ENCODE data around the gene ERRFI1.

ERRFI1 gene

DNA sequence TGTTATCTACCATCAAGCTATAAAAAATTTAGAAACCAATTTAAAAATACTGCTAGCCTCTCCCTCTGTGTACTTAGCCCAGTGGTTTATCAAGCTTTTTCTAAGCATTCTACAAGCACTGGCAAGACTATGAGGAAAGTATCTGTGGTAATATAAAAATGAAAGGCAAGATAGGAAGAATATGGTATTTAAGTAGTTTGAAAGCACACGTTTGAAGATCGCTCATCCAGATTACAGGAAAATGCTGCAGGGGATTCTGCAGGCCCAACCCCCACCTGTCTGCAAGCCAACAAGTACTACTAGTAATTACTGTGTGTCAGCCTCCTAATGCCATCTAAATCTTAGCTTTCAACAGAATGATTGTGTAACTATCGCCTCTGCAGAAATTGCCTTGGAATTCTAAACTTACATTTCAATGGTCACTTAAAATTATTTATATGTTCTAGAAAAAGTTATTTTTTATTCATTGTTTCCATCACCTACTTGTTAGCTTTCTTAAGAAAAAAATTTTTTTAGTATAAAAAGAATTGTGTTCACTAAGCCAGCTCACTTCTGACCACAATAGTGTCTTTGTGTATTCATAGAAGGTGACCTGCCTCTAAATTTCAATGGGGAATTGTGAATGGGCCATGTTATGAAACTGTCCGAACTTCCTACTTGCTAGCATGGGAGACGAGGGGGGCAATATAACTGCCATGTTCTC, 8.5 kb downstream of the ERRFI1 start:
- no peak for DNase-seq

GRCh38 chr1:8016895-8017241, 9.2 kb downstream of the ERRFI1 start:
- DNase-seq, result no peak

- no peak for DNase-seq
These were observed 9.8 kb downstream of the ERRFI1 start for GRCh38 chr1:8016210-8016894.

- DNase-seq, result no peak
These were observed 10.3 kb downstream of the ERRFI1 start for GRCh38 chr1:8015809-8016165.

DNA sequence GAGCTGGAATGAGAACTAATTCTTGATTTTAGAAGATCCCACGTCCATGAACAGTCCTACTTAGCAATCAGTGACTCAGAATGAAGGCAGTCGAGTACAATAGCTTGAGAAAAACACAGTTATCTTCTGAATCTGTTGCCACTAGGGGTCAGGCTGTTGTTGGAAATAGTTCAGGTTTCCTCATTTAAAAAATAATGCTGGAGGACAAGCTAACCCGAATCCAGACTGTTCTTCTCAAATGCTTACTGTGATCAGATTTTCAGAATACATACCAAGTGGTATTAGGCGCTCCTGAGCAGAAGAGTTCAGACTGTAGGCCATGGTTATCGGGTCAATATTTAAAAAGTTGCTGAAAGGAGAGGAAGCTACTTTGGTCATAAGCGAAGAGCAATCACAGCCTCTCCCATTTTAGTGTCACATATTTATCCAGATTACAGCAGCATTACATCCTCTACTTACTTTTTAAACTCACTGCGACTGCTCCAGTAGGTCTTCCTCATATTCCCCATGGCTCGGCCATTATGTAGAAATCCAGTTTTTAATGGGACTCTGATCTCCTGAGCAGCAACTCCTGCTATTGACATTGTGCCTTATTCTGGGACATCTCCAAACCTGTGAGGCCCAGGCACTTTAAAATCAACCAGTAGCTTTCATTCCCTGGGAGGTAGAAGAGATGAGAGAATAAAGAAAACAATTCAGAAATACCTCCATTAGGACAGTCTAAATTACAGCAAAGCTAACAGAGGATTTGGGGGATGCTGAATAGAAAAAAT, 10.9 kb downstream of the ERRFI1 start:
- peak; percentile 32 for DNase-seq

DNA sequence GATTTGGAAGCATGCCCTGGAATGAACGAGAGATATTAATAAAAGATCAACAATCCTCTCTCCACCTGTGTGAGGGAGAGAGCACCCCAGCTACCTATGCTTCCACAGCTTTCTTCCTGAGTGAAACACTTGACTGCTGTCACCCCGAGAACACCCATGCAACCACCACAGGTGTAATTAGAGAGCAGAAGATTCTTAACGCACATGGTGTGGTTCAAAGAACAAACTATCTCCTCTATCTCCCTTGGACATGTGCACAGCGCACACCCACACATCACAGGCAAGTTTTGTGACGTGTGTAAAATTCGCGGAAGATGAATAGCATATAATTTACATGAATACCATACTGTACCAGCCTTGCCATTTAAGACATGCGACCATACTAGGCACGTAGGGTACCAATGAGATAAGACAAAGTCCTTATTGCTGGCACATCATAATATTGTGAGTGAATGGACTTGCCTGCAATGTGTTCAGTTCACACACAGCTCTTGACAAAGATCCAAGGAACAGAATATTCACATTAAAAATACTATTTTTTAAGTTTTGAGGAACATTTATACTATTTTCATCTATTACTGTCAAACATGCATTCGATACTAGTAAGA, 11.6 kb downstream of the ERRFI1 start:
- no peak for DNase-seq

- no peak for DNase-seq
These were observed 12.3 kb downstream of the ERRFI1 start for GRCh38 chr1:8013800-8014199.

DNA sequence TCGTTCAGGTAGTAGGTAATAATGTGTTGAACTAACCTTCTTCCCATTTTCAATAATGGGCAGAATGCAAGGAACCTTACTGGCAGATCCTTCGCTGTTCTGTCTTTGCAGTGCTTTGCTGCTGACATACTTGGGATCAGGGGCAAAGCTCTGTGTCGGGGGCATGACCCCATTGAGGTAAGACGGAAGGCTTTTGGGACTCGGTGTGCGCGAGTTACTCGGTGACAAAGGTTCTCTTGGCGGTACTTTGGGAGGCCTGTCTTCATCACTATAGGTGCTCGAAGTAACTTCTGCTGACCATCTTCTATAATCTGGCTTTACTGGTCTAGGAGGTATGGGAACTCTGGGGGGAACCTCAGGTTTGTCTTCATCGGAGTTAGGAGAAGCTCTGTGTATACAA, 12.7 kb downstream of the ERRFI1 start:
- DNase-seq, result no peak

DNA sequence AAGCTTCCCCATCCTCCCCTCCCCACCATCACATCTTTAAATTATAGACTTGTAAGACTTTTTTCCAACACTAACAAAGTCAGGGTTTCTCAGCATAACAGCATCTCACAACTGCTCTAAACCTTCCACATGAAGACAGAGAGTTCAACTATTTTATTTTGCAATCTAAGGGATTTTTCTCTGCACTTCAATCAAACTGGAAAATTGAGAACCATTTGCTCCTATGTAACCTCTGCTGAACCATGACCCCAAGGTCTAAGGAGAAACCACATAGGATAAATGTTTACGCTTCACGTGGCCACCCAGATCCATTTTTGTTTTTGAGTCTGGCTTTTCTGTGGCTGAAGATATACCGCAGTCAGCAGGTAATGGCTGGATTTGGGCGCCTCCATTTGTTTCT, 13.2 kb downstream of the ERRFI1 start:
- no peak for DNase-seq

GRCh38 chr1:8011923-8012858, 13.9 kb downstream of the ERRFI1 start:
- DNase-seq, result no peak

GRCh38 chr1:8011016-8011415, 15.1 kb downstream of the ERRFI1 start:
- no peak for DNase-seq

DNA sequence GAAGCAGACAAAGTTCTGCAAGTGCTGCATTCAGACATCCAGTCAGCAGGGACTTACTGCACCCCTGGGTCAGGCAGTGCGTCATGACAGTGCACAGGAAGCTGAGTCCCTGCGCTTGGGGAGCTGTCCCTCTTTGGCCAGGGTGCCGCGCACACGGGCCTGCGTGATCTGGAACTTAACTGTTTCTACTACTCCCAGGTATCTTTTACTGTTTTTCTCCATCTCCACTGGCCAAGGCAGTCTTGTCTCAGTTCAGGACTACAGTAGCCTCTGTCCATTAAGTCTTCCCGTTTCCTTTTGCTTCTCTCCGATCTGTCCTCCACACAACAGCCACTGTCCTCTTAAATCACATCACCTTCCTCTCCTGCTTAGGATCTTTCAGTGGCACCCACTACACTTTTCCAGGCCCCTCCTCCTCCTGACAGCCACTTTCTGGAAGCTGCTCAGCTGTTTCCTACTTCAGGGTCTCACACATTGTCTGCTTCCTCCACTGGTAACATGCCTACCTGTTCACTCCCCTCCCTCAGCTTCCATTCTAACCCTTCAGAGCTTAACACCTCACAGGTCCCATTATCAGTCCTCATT, 15.9 kb downstream of the ERRFI1 start:
- no peak for DNase-seq

DNA sequence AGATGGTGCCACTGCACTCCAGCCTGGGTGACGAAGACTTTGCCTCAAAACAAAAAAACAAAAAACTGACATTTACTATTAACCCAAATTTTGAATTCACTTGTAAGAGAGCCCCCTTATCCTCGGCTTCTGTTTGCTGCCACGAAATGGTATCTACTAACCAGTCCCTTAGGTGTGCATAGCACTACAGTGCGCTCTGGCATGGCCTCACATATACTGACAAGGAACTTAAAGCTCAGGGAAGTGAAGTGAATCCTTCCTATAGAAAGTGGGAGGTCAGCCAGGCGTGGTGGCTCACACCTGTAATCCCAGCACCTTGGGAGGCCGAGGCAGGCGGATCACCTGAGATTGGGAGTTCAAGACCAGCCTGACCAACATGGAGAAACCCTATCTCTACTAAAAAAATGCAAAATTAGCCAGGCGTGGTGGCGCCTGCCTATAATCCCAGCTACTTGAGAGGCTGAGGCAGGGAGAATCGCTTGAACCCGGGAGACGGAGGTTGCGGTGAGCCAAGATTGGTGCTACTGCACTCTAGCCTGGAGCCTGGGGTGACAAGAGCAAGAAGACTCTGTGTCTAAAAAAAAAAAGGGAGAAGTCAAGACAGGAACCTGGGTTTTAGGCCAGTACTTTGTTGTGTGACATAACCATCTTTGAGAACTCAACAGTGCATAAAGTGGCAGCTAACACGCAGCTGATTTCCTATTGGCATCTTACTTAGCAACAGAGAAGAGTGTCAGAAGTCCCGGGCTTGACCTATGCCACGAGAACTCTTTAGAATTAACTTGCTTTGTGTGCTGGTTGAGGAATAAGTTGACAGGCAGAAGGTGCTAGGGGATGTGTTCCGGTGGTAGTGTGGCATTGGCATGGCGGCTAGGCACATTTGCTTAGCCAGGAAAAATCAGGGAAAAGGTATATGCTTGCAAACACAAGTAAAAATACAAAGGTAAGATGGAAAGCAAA, 16.8 kb downstream of the ERRFI1 start:
- DNase-seq, result no peak

DNA sequence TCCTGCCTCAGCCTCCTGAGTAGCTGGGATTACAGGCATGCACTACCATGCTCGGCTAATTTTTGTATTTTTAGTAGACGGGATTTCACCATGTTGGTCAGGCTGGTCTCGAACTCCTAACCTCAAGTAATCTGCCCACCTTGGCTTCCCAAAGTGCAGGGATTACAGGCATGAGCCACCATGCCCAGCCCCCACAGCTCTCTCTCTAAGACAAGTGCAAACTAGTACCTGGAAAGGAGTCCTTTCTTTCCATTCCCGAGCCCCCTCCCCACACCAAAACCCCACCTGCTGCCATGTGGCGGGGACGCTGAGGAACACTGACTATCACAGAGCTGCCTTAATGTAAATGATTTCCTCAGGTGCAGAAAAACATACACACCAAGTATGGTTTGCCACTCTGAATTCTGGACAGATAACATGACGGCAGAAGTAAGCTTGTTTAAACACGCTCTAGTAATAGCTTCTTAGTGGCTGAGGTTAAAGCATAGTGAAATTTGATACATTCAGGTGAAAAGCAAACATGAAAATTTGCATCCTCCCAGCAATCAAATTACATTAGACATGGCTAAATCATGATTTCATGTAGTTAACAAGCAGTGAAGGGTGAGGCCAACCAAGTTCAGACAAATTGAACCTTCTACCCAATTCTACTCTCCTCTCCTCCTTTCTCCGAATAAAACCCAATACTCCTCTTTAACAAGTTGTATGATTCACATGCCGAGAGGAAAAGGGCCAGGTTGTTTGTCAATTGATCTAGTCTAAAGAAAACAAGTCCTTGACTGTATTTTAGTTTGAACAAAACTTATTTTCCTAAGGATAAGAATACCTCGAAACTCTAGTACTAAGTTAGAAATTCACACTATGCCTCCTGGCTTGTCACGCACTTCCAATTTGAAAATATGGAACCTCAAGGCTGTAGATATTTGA, 19.8 kb downstream of the ERRFI1 start:
- DNase-seq, result no peak

DNA sequence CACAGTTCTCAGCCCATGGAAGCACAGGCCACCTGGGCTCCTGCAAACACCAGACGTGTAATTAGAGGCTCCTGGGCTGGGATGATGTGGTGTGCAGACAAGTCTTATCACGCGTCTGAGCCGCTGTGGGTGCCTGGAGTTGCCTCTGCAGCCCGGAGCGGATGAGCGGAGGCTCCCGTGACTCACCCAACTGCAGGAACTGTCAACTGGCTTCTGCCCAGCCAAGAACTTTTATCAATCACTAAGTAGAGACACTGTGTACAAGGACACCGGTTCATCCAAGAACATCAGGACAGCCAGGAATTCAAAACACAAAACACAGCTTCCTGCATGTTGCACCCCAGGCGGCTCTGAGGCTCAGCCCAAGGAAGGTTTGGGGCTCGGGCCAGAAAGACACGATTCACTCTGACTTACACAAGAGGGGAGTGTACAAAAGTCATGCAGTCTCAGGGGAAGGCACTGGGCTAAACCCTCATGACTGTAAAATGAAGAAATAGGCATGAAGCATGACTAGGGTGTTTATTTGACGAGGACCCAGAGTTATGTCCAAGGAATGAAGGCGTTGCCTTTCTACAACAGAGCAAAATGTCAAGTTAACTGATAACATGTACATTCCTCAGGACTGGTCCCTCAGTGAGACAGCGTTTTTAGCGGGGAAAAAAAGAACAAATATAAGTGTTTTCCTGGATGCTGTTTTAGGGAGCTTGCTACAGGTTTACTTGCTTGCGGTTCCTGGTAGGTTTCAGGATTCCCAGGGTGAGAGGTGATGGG, 21.1 kb downstream of the ERRFI1 start:
- no peak for DNase-seq

- no peak for DNase-seq
These were observed 21.9 kb downstream of the ERRFI1 start for GRCh38 chr1:8004113-8004802.

DNA sequence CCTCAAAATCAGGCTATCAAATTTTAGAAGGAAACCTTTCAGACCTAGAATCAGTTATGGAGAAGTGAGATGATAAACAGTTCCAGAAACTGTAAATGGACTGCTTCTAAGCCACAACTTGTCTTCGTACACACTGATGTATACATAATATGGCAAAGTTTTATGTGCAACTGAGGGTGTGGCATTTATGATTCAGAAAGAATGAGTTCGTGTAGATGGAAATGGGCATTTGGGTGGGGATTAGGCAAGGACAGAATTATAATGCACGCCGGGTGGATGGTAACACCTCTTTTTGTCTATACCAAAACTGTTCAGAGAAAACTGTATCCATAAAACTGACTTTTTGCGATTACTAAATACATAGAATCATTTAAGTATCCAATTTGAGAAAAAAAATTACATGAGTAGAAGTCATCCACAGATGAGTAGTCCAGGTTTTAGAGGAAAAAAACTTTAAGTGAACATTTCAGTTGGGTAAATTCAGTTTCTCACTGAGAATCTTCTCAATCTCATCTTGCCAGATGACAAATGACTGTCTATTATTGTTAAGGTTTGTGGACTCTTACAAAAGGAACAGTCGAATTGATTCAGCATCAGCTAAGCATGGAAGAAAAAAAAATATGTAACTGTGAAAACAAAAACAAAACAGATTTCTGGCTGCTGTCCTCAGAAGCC, 22.5 kb downstream of the ERRFI1 start:
- DNase-seq, result no peak

DNA sequence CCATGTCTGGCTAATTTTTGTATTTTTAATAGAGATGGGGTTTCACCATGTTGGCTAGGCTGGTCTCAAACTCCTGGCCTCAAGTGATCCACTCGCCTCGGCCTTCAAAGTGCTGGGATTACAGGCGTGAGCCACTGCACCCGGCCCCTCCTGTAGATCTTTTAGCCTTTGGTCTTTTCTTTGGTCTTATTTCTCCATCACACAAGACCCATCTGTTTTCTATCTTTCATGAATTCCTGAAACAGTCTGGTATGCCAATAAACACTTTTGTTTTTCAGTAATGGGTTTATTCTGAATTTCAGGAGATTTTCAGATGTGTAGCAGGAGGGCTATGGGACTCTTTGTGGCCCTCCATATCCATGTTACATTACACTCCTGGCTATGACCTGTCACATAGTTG, 23.2 kb downstream of the ERRFI1 start:
- no peak for DNase-seq

Measured in activated T-cell treated with anti-CD3 and anti-CD28 coated beads for 4 hours (primary cell).